Loucy (cell line): ENCODE data around the gene ZSWIM5.
"Not testable (repeated sequence)": the region's sequence is repeated elsewhere in the genome, so short reads cannot be mapped to it uniquely, and the experiment has no call there.

Source experiments
- H2AFZ ChIP-seq: fragments of 200-600 bp; sonication (generic); 2 replicates; pipeline ENCODE4 v1.6.0; 2016; ENCODE audit warnings: antibody characterized with exemption, mild to moderate bottlenecking, low read length, moderate library complexity
- H3F3A ChIP-seq: fragments of 200-600 bp; 2 replicates; pipeline ENCODE4 v1.6.0; 2016; ENCODE audit warnings: antibody characterized with exemption, low read depth, mild to moderate bottlenecking
- H3K27me3 ChIP-seq: fragments of 200-600 bp; sonication (generic); 2 replicates; pipeline ENCODE4 v1.6.1; 2014; ENCODE audit warnings: low read length, mild to moderate bottlenecking; ENCODE audit not compliant: insufficient read depth, poor library complexity, severe bottlenecking
- H3K36me3 ChIP-seq: fragments of 200-600 bp; sonication (generic); 2 replicates; pipeline ENCODE4 v1.6.1; 2016; ENCODE audit warnings: low read length; ENCODE audit not compliant: insufficient read depth
- H3K4me1 ChIP-seq: fragments of 200-600 bp; sonication (generic); 2 replicates; pipeline ENCODE4 v1.5.1; 2014; ENCODE audit warnings: low read length, mild to moderate bottlenecking; ENCODE audit not compliant: insufficient read depth, poor library complexity, severe bottlenecking
- H3K4me2 ChIP-seq: fragments of 200-600 bp; sonication (generic); 2 replicates; pipeline ENCODE4 v1.6.0; 2014; ENCODE audit warnings: antibody characterized with exemption, low read length, low read depth, mild to moderate bottlenecking; ENCODE audit not compliant: poor library complexity, severe bottlenecking
- H3K4me3 ChIP-seq: fragments of 200-600 bp; sonication (generic); 2 replicates; pipeline ENCODE4 v1.5.1; 2014; ENCODE audit warnings: low read length, mild to moderate bottlenecking, mixed read lengths; ENCODE audit not compliant: poor library complexity, severe bottlenecking
- H3K79me2 ChIP-seq: fragments of 200-600 bp; sonication (generic); 2 replicates; pipeline ENCODE4 v1.6.1; 2014; ENCODE audit warnings: low read length; ENCODE audit not compliant: insufficient read depth
- H3K9ac ChIP-seq: fragments of 200-600 bp; sonication (generic); 2 replicates; pipeline ENCODE4 v1.6.0; 2014; ENCODE audit warnings: mild to moderate bottlenecking, low read depth, low read length, moderate library complexity; ENCODE audit not compliant: poor library complexity, severe bottlenecking
- H3K9me2 ChIP-seq: fragments of 200-600 bp; sonication (generic); replicated peaks from 2 replicates; pipeline ENCODE4 v1.6.1; 2016; ENCODE audit warnings: low read depth, low read length, mixed read lengths
- H3K9me3 ChIP-seq: fragments of 200-600 bp; sonication (generic); 2 replicates; pipeline ENCODE4 v1.6.1; 2014; ENCODE audit warnings: mild to moderate bottlenecking, antibody characterized with exemption, low read length, low read depth; ENCODE audit not compliant: insufficient read depth
- H4K20me1 ChIP-seq: fragments of 200-600 bp; sonication (generic); 2 replicates; pipeline ENCODE4 v1.6.0; 2014; ENCODE audit warnings: antibody characterized with exemption, low read length, mild to moderate bottlenecking; ENCODE audit not compliant: insufficient read depth, poor library complexity, severe bottlenecking
- EZH2phosphoT487 ChIP-seq: fragments of 200-600 bp; IDR thresholded peaks from 2 replicates; pipeline ENCODE4 v1.6.1; 2018; ENCODE audit warnings: antibody characterized with exemption, mild to moderate bottlenecking, moderate library complexity, borderline replicate concordance
- TF ChIP-seq, protein P1 (sequence below): fragments of 200-600 bp; sonication (generic); conservative IDR thresholded peaks from 2 replicates; pipeline ENCODE4 v1.5.1; 2014; ENCODE audit warnings: mild to moderate bottlenecking, antibody characterized with exemption, low read length

ZSWIM5 gene

DNA sequence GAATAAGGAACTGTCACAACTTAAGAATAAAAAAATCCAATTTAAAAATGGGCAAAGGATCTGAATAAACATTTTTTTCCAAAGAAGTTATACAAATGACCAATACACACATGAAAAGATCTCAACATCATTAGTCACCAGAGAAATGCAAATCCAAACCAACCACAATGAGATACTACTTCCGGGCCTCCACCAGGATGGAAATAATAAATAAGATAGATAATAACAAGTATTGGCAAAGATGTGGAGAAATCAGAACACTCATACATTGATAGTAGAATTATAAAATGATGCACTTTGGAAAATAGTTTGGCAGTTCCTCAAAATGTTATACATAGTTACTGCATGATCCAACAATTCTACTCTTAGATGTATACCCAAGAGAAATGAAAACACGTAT, 18.7 kb downstream of the ZSWIM5 start:
- H3F3A ChIP-seq = 0 out of 2 replicates have a peak, but pooled peaks cover 8% of the 10 kb centered on the region
- H3K27me3 ChIP-seq = no peaks in the 10 kb centered on the region
- H4K20me1 ChIP-seq = no peaks in the 10 kb centered on the region
- H3K79me2 ChIP-seq = 0 out of 2 replicates have a peak, but pooled peaks cover 7% of the 10 kb centered on the region
- no peak for TF ChIP-seq EZH2phosphoT487
- TF ChIP-seq, protein P1, sequence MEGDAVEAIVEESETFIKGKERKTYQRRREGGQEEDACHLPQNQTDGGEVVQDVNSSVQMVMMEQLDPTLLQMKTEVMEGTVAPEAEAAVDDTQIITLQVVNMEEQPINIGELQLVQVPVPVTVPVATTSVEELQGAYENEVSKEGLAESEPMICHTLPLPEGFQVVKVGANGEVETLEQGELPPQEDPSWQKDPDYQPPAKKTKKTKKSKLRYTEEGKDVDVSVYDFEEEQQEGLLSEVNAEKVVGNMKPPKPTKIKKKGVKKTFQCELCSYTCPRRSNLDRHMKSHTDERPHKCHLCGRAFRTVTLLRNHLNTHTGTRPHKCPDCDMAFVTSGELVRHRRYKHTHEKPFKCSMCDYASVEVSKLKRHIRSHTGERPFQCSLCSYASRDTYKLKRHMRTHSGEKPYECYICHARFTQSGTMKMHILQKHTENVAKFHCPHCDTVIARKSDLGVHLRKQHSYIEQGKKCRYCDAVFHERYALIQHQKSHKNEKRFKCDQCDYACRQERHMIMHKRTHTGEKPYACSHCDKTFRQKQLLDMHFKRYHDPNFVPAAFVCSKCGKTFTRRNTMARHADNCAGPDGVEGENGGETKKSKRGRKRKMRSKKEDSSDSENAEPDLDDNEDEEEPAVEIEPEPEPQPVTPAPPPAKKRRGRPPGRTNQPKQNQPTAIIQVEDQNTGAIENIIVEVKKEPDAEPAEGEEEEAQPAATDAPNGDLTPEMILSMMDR = no peak
- no peaks in the 10 kb centered on the region for H3K9me3 ChIP-seq
- no peak overlapping the region for H3K9ac ChIP-seq
- H3K4me2 ChIP-seq = no peak overlapping the region
- no peaks in the 10 kb centered on the region for H3K36me3 ChIP-seq
- H2AFZ ChIP-seq = no peak overlapping the region
- no peak overlapping the region for H3K4me3 ChIP-seq
- H3K9me2 ChIP-seq = no peaks in the 10 kb centered on the region
- H3K4me1 ChIP-seq = peaks cover 18% of the 10 kb centered on the region

DNA sequence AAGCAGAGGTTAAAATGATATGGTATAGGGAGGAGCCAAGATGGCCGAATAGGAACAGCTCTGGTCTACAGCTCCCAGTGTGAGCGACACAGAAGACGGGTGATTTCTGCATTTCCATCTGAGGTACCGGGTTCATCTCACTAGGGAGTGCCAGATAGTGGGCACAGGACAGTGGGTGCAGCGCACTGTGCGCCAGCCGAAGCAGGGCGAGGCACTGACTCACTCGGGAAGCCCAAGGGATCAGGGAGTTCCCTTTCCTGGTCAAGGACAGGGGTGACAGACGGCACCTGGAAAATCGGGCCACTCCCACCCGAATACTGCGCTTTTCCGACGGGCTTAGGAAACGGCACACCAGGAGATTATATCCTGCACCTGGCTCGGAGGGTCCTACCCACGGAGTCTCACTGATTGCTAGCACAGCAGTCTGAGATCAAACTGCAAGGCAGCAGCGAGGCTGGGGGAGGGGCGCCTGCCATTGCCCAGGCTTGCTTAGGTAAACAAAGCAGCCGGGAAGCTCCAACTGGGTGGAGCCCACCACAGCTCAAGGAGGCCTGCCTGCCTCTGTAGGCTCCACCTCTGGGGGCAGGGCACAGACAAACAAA, 26.4 kb downstream of the ZSWIM5 start:
- H2AFZ ChIP-seq, H3K9me2 ChIP-seq, H3F3A ChIP-seq, H4K20me1 ChIP-seq, H3K9ac ChIP-seq, H3K4me3 ChIP-seq, H3K4me2 ChIP-seq, H3K4me1 ChIP-seq, H3K36me3 ChIP-seq, H3K9me3 ChIP-seq, H3K27me3 ChIP-seq, H3K79me2 ChIP-seq: not testable (repeated sequence)

DNA sequence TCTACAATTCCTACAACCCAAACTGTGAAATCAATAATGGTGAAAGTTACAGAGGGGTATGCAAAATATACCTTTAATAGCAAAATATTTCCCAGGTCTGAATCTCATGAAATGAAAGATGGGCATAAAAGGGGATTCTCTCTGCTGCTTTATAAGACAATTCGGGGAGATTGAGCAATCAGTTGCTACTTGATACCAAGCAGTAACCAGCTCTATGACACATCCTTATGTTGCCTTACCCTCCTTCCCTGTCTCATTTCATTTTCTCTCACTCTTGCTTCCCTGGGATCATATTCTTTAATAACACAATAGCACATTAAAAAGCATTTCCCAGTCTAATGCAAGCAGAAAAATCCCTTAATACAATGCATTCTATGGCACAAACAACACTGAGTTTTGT, 29.0 kb downstream of the ZSWIM5 start:
- Histone ChIP-seq H3K79me2 (0 out of 2 replicates have a peak, but pooled peaks cover 5% of the 10 kb centered on the region), H3K36me3 (no peaks in the 10 kb centered on the region), H3K4me3 (no peak overlapping the region), H3K4me2 (no peak overlapping the region), H3K4me1 (peaks cover 4% of the 10 kb centered on the region), H2AFZ (no peak overlapping the region), H3F3A (no peaks in the 10 kb centered on the region), H3K9me2 (no peaks in the 10 kb centered on the region), H3K9me3 (peaks cover 6% of the 10 kb centered on the region; the same call in 1 of the 2 replicates), H3K9ac (no peak overlapping the region), H3K27me3 (no peaks in the 10 kb centered on the region), H4K20me1 (no peaks in the 10 kb centered on the region)
- TF ChIP-seq EZH2phosphoT487 = no peak
- TF ChIP-seq, protein P1 = no peak

DNA sequence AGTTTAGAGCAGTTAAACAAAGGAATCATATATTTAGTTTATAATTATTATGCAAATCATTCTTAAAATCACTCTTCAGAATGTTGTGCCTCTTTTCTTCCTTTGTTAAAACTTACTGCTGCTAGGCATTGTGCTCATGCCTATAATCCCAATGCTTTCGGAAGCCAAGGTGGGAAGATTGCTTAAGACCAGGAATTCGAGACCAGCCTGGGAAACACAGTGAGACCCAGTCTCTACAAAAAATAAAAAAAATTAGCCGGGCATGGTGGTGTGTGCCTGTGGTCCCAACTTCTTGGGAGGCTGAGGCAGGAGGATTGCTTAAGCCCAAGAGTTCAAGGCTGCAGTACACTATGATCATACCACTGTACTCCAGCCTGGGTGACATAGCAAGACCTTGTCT, 33.6 kb downstream of the ZSWIM5 start:
- H2AFZ ChIP-seq = no peak overlapping the region
- no peak overlapping the region for H3K4me3 ChIP-seq
- H3K9ac ChIP-seq = no peak overlapping the region
- no peaks in the 10 kb centered on the region for H4K20me1 ChIP-seq
- H3K27me3 ChIP-seq = no peaks in the 10 kb centered on the region
- H3K79me2 ChIP-seq = peaks cover 8% of the 10 kb centered on the region; the same call in 1 of the 2 replicates
- no peaks in the 10 kb centered on the region for H3K9me2 ChIP-seq
- peaks cover 4% of the 10 kb centered on the region for H3K4me1 ChIP-seq
- TF ChIP-seq, protein P1 = no peak
- TF ChIP-seq EZH2phosphoT487 = no peak
- no peaks in the 10 kb centered on the region for H3F3A ChIP-seq
- H3K4me2 ChIP-seq = no peak overlapping the region
- no peaks in the 10 kb centered on the region for H3K9me3 ChIP-seq
- no peaks in the 10 kb centered on the region for H3K36me3 ChIP-seq
